LNCaP clone FGC (cell line): Measurements from ENCODE around the gene HTR4.

Experiments used
- DNase-seq: peaks from one replicate; pipeline ENCODE4 v3.0.0-alpha.2; 2011; ENCODE audit warnings: low read depth
- H3K4me3 ChIP-seq: 2 replicates; pipeline ENCODE4 v1.5.1; 2011; ENCODE audit warnings: mild to moderate bottlenecking, low read depth, low read length, control low read depth
- TF ChIP-seq, protein P1 (sequence below): IDR thresholded peaks from 2 replicates; pipeline ENCODE4 v1.5.1; 2012; ENCODE audit warnings: mild to moderate bottlenecking; ENCODE audit not compliant: control insufficient read depth, insufficient read depth; ENCODE audit errors: extremely low read depth

Gene HTR4

DNA sequence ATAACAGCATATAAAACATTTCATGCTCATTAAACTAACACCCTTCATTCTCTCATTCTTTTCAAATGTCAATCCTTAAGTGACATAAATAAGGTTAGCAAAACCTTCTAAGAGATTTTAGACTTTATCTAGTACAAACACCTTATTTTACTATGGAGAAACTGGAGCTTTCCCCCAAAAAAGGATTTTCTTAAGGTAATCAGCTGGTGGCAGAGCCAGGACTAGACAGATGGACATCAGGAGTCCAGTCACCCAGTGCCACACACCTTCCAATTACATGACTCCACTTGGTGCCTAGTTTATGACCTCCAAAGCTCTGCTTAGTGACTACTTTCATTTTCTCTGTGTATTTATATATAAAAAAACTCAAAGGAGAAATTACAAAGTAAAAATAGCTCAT is 70.2 kb downstream of the HTR4 start:
- H3K4me3 ChIP-seq, result no peak overlapping the region
- TF ChIP-seq, protein P1, sequence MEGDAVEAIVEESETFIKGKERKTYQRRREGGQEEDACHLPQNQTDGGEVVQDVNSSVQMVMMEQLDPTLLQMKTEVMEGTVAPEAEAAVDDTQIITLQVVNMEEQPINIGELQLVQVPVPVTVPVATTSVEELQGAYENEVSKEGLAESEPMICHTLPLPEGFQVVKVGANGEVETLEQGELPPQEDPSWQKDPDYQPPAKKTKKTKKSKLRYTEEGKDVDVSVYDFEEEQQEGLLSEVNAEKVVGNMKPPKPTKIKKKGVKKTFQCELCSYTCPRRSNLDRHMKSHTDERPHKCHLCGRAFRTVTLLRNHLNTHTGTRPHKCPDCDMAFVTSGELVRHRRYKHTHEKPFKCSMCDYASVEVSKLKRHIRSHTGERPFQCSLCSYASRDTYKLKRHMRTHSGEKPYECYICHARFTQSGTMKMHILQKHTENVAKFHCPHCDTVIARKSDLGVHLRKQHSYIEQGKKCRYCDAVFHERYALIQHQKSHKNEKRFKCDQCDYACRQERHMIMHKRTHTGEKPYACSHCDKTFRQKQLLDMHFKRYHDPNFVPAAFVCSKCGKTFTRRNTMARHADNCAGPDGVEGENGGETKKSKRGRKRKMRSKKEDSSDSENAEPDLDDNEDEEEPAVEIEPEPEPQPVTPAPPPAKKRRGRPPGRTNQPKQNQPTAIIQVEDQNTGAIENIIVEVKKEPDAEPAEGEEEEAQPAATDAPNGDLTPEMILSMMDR, result no peak
- DNase-seq, result no peak

DNA sequence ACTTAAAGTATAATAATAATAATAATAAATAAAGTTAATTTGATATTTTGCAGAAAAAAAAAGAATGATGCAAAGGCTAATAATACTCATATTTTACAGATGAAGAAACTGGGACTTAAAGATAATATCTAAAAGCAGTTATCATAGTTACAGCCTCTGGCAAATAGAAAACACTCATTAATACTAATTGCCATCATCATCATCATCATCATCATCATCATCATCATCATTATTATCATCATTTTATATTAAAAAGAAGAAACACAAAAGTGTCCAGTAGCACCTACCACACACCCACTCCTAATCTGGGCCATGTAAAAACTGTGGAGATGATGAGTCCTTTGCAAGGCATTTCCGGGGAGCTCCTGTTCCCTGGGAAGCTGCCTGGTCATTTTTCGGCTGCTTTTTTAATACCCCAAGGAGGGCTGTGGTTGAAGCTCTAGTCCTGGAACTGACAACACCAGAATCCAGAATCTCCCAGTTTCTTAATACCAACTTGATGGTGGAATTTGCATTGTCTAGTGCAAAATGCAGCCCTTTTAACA is 70.8 kb downstream of the HTR4 start:
- DNase-seq, result no peak
- H3K4me3 ChIP-seq, result no peak overlapping the region
- TF ChIP-seq, protein P1, result no peak

DNA sequence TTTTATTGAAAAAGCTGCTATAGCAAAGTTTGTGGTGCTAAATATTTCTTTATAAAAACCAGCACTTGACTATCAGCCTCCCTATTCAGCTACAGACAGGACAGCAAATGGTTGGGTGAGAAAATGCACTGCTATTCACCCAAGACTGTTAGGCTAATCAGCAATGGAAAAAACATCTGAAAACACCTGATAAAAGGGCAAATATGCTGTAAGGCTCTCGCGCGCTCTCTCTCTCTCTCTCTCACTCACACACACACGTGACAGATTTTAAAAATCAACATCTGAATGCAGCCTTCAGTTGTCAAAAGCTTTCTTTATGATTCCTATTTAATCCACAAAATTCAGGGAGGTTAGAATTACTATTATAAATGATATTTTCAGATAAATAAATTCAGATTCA is 80.2 kb downstream of the HTR4 start:
- TF ChIP-seq, protein P1, result no peak
- no peak overlapping the region for H3K4me3 ChIP-seq
- no peak for DNase-seq

GRCh38 chr5:148573374-148573773 is 81.0 kb downstream of the HTR4 start:
- no peak overlapping the region for H3K4me3 ChIP-seq
- TF ChIP-seq, protein P1, result no peak
- DNase-seq, result no peak

DNA sequence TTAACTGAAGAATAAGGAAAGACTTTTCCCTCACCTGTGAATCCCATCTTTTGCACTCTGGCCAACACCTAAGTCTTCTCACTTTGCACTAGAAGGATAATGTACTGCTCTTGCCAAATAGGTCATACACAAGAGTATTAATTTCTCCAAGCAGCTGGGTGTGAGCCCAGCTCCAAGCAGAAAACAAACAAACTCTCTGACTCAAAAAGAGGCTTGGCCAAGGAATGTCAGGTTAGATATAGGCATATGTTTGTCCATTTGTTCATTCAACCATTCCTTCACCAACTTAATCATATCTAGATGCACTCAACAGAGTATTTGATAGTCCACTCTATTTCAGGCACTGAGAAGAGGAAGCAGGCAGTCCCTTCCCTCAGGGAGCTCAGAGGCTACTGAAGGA is 84.4 kb downstream of the HTR4 start:
- TF ChIP-seq, protein P1, result no peak
- no peak overlapping the region for H3K4me3 ChIP-seq
- DNase-seq, result peak; percentile 14

DNA sequence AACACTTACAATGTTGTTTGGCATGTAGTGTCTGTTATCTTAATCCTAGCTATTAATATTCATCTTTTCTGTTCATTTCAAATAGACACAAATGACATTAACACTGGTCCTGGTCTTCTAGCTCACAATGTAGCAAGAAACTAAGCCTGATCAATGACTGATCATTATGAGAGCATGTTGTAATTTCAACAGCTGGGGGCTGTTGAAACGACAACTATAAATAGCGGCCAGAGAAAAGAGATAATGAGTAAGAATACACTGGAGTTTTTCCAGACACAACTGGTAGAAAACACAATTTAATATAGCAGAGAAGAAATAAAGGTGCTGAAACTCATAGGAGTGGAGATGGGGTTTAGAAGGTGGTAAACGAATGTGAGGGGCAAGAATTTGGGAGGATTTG is 89.2 kb downstream of the HTR4 start:
- TF ChIP-seq, protein P1, result no peak
- DNase-seq, result no peak
- H3K4me3 ChIP-seq, result no peak overlapping the region

- DNase-seq, result no peak
- H3K4me3 ChIP-seq, result no peak overlapping the region
- TF ChIP-seq, protein P1, result no peak
Observed at GRCh38 chr5:148563021-148563420, 91.3 kb downstream of the HTR4 start.
